Astrocyte (in vitro differentiated cells and primary cell): ENCODE results near the gene EEA1.

Experiments used
- CTCF ChIP-seq: IDR thresholded peaks from 2 replicates; pipeline ENCODE4 v1.5.1; 2011; ENCODE audit warnings: low read depth, mild to moderate bottlenecking, inconsistent platforms, low read length, moderate library complexity; ENCODE audit not compliant: insufficient read depth
- EZH2 ChIP-seq: IDR thresholded peaks from 2 replicates; pipeline ENCODE4 v1.6.1; 2012; ENCODE audit warnings: mild to moderate bottlenecking, low read length, inconsistent platforms; ENCODE audit not compliant: insufficient read depth

GRCh38 chr12:92886131-92886530 is 43.0 kb downstream of the EEA1 start:
- no peak for TF ChIP-seq CTCF
- TF ChIP-seq EZH2 = no peak
